Measurements from ENCODE around the gene NOL6.
"Not testable (repeated sequence)": the region's sequence is repeated elsewhere in the genome, so short reads cannot be mapped to it uniquely, and the experiment has no call there.

NOL6 gene

GRCh38 chr9:33472171-33472880 is 1.4 kb downstream of the NOL6 start:
- no peak for DNase-seq

GRCh38 chr9:33471361-33471760 is 2.4 kb downstream of the NOL6 start:
- no peak for DNase-seq

GRCh38 chr9:33469891-33470290 is 3.8 kb downstream of the NOL6 start:
- no peak for DNase-seq

GRCh38 chr9:33468797-33469621 is 4.7 kb downstream of the NOL6 start:
- no peak for DNase-seq

GRCh38 chr9:33468215-33468730 is 5.5 kb downstream of the NOL6 start:
- DNase-seq: no peak

GRCh38 chr9:33467526-33467925 is 6.2 kb downstream of the NOL6 start:
- no peak for DNase-seq

GRCh38 chr9:33466565-33467495 is 6.9 kb downstream of the NOL6 start:
- no peak for DNase-seq

GRCh38 chr9:33465596-33466564 is 7.8 kb downstream of the NOL6 start:
- DNase-seq: no peak

GRCh38 chr9:33465096-33465495 is 8.6 kb downstream of the NOL6 start:
- no peak for DNase-seq

- no peak for DNase-seq
Observed at GRCh38 chr9:33464045-33464636, 9.6 kb downstream of the NOL6 start.

- DNase-seq: no peak
Observed at GRCh38 chr9:33463151-33463550, 10.6 kb downstream of the NOL6 start.

- DNase-seq: no peak
Observed at GRCh38 chr9:33461492-33461891, 12.2 kb downstream of the NOL6 start.

GRCh38 chr9:33460854-33461253 is 12.9 kb downstream of the NOL6 start:
- DNase-seq: no peak

- no peak for DNase-seq
Observed at GRCh38 chr9:33459115-33459514, 14.6 kb downstream of the NOL6 start.

- no peak for DNase-seq
Observed at GRCh38 chr9:33458444-33458843, 15.3 kb downstream of the NOL6 start.

GRCh38 chr9:33455945-33456344 is 17.8 kb downstream of the NOL6 start:
- DNase-seq: no peak

- not testable (repeated sequence) for DNase-seq
Observed at GRCh38 chr9:33455456-33455855, 18.3 kb downstream of the NOL6 start.

- not testable (repeated sequence) for DNase-seq
Observed at GRCh38 chr9:33454661-33455026, 19.1 kb downstream of the NOL6 start.

GRCh38 chr9:33453999-33454660 is 19.6 kb downstream of the NOL6 start:
- DNase-seq: no peak

GRCh38 chr9:33453286-33453860 is 20.4 kb downstream of the NOL6 start:
- DNase-seq: no peak

All from NCI-H2227 treated with DMSO at 0.1 percent for 48 hours (cell line).